ENCODE data around the gene MOB3B.
A peak's percentile ranks its signal among the peaks of the same experiment; 100 is the strongest.

MOB3B gene

DNA sequence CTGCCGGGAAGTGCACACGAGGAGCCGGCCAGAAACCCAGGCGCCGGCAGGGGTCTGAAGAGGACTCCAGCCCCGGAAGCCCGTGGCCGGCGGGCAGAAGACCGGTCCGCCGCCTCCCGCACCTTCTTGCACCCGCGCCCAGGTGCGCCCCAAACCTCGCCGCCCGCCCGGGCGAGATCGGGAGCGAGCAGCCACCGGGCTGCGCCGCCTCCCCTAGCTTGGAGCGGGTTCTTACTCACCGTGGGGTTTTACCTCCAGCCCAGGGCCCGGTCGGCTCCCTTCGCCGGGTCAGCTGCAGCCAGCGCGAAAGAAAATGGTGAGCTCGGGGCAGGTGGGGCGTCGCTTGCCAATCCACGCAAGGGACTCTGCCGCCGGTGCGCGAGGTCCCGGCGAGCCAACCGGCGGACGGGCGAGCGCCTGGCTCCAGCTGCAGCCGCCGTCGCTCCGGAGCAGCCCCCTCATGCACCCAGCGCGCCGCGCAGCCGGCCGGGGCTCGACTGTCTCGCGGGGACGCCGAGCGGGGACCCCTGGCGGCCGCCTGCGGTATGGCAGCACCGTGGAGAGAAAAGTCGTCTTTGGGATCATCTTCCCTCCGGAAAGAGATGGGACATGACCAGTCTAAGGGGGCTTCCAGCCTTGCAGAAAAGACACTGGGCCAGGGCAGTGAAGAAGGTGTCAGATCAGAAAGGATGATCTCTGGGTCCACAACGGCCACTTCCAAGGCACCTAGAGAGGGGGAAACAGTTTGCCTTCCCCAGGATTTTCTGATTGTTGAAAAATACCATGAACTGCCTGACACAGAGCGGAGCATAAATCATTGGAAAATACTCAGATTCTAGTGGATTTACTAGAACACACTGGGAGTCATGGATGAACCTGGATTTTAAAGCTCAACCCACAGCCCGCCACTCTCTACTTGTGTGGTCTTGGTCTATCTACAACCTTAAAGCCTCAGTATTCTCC lies at the start of gene MOB3B:
Gene MOB3B, minus strand, starts transcription at position 499 of the 963 bp plus-strand sequence. CDS start 74,264 bp downstream, outside the sequence.
- peak; percentile 74 to 80 for DNase-seq

DNA sequence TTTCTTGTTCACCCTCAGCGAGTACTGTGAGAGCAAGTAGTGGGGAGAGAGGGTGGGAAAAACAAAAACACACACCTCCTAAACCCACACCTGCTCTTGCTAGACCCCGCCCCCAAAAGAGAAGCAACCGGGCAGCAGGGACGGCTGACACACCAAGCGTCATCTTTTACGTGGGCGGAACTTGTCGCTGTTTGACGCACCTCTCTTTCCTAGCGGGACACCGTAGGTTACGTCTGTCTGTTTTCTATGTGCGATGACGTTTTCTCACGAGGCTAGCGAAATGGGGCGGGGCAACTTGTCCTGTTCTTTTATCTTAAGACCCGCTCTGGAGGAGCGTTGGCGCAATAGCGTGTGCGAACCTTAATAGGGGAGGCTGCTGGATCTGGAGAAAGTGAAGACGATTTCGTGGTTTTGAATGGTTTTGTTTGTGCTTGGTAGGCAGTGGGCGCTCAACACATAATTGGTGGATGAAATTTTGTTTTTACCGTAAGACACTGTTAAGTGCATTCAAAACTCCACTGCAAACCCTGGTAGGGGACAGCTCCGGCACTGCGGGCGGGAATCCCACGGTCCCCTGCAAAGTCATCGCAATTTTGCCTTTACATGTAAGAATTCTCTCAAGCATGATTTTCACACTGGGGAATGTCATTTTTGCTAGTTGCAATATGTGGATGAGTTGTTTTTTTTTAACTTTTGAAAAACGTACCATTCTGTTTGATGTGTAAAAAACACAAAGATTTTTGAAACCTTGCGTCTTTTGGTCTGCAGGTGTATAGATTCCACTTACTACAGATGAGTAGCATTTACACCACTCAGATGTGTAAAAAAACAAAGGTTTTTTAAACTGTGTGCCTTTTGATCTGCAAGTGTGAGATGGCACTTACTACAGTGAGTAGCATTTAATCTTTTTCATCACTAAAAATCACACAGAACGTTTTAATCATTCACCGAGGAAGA lies 44.3 kb upstream of the MOB3B start:
- DNase-seq, result peak; percentile 99 to 100

DNA sequence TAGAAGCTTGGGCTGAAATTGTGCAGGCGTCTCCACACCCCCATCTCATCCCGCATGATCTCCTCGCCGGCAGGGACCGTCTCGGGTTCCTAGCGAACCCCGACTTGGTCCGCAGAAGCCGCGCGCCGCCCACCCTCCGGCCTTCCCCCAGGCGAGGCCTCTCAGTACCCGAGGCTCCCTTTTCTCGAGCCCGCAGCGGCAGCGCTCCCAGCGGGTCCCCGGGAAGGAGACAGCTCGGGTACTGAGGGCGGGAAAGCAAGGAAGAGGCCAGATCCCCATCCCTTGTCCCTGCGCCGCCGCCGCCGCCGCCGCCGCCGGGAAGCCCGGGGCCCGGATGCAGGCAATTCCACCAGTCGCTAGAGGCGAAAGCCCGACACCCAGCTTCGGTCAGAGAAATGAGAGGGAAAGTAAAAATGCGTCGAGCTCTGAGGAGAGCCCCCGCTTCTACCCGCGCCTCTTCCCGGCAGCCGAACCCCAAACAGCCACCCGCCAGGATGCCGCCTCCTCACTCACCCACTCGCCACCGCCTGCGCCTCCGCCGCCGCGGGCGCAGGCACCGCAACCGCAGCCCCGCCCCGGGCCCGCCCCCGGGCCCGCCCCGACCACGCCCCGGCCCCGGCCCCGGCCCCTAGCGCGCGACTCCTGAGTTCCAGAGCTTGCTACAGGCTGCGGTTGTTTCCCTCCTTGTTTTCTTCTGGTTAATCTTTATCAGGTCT lies 43.5 kb upstream of the MOB3B start, which contains the start of gene C9orf72:
Gene C9orf72, minus strand, starts transcription at position 564 of the 716 bp plus-strand sequence. CDS start 6,361 bp downstream, outside the sequence.
- DNase-seq, result peak; percentile 83 to 89

DNA sequence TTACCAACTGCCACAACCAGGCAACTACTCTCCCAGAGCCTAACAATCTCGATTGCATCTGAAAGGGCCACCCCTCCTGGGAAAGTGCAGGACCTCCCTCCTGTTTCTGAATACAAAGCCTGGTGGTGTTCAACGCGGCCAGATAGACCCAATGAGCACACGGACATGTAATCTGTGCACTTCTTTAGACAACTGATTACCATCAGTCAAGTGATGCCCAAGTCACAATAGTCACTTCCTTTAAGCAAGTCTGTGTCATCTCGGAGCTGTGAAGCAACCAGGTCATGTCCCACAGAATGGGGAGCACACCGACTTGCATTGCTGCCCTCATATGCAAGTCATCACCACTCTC lies 42.9 kb upstream of the MOB3B start:
- peak; percentile 43 to 52 for DNase-seq

DNA sequence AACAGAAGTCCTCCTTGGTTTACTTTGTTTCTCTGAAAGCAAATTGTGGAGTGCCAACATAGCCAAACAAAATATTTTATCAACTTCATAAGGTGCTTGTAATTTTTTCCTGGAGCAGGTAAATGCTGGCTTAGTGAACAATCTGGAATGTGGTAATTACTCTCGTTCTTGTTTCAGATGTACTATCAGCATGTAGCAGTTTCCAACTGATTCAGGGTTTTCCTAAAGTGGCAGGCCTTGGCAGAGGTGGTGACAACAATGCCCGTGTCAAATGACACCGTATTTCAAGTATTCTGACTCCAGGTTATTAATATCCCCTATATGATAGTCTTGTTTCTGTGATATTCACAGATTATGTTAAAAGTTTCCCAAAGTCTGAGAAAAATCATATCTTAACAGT lies 42.4 kb upstream of the MOB3B start:
- no peak for DNase-seq

DNA sequence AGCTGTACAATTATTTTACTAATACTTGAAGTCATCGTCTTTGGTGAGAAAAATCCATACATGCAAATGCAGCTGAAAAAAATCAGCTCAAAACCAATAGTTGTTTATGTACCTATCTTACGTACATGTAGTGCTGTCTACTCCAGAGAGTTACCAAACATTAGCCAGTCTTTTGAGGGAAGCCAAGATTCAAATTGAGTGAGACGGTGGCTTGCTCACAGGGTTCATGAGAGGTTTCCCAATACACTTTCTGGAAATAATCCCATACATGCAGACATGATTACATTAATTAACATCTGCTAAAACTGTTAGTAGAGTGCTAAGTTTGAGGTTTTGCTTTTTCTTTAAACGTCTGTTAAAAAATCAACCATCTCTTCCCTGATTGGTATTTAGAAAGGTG lies 41.4 kb upstream of the MOB3B start:
- DNase-seq, result no peak

DNA sequence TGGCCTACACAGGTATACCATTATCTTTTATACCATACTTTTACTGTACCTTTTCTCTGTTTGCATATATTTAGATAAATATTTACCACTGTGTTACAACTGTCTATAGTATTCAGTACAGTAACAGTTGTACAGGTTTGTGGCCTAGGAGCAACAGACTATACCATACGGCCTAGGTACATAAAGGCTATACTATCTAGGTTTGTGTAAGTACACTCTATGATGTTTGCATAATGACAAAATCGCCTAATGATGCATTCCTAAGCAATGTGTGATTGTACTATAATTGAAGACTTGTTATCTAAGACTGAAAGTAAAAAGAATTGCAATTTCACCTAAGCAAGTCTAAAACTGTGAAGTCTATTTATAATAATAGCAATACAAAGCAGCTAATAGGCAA lies 39.8 kb upstream of the MOB3B start:
- no peak for DNase-seq

DNA sequence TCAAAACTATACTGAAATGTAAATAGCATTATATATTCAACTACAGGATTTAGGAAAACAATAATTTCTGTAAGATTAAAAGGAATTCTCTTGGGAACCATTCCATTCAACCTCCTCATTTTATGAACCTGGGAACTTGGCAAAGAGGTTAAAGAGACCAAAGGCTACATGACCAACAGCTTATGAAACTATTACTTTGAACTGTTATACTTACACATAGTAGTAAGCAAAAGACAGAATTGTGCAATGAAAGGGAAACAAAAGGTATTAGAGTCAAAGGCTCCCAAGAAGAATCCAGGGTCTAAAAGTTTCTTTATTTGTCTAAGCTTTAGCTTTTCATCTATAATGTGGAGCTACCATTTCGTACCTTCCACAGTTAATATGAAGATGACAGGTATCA lies 36.5 kb upstream of the MOB3B start:
- no peak for DNase-seq

DNA sequence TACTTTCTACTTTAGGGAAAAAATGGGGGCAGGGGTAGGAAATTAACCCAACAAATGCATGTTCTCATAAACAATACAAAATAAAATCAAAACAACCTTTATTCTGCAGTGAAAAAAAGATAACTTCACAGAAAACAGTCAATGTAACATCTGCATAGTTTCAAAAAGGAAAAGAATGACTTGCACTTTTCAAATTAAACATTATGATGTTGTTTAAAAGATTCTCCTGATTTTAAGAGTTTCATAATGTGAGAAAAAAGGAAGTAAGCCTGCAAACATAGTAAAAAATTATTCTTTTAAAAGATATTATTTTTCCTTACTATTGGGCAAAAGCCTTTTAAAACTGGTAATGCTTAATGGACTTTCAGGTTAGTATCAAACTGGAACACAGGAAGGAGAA lies 36.1 kb upstream of the MOB3B start:
- no peak for DNase-seq

DNA sequence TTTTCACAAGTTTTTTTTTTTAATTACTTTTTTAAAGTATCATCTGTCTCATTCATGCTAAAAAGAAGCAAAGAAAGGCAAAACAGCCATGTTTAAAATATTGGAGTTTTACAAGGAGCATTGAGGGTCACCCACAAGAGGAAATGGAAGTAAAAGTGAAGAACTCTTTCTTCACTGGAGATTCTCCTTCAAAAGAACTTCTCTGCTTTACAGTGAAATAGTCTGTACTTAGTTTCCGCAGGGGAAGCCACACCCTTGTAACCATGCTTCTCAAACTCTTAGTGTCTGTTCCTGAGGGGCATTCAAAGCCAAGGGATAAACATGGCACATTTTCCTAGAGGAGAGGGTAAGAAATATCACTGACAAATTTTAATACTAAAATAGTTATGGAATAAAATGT lies 35.1 kb upstream of the MOB3B start:
- no peak for DNase-seq

DNA sequence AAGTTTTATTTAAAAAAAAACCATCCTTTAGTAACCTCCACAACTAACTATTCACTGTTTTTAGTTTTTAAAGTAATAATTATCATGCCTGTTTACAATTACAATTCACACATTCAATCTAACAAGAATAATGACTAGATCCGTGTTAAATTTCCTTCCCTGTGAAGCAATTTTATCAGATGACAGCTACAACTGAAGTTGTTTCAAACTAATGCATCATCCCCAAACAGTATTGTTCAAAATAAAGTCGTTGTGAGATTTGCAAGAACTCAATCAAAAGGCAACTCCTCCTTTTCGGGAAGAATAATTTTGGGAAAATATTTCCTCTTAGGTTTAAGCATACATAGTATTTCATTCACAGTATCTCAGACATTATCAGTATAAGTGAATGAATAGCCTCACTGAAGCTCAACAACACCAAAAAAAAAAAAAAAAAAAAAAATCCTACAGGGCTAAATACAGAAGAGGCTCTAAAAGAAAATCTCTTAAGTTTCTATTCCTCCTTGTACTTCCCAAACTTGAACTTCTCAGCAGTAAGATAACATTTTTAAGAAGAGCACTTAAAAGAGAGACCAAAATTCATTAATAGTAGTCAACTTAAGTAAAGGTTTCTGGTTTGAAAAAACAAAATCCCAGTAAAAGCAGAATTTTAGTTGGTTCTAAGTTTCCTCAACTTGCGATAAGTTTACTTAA lies 34.3 kb upstream of the MOB3B start:
- DNase-seq, result no peak

DNA sequence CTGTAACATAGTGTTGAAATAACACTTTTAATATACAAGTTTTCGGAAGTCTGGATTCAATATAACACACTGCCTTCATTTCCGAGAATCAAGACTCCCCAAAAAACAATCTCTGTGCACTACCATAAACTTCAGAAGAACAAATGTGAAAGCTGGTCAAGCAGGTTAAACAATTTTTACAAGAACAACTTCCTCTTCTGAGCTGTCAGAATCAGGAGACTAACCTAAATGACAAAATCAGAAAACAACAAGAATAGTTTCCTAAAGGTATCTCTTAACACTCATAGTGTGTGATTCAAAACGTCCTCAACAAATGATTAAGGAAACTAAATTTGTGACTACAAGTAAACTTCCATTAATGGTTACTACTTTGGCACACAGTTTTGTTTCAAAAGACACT lies 32.1 kb upstream of the MOB3B start:
- DNase-seq, result no peak

DNA sequence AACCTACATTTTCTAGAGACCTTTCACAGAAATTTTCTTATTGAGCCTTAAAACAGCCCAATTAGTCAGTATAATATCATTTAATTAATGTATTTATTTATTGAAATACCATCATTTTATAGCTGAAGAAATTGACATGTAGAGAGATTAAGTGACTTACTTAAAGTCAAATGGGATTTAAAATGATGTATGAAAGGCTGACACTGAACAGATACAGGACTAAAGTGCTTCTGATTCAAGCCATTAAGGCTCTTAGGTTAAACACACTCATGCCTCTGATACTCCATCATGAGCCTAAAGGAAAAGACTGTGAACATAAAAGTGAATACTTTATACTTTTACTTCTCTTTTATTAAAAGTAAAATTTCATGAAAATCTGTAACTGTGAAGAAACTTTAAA lies 30.8 kb upstream of the MOB3B start:
- no peak for DNase-seq

DNA sequence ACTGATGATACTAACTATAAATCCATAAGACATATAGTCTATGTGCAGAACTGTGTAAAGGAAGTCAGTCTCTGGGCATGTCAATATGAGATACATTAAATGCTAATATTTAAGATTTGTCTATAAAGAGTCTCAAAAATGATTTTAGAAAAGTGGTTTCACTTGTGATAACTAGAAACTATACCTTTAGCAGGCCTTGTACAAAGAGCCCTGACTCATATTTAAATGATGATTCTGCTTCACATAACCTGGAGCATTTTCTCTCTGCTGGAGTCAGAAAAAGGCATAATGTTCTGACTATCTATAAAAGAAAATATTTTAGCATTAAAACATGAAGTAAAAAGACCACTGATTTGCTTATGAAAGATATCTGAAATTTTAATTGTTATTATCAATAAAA lies 28.7 kb upstream of the MOB3B start:
- DNase-seq, result no peak

DNA sequence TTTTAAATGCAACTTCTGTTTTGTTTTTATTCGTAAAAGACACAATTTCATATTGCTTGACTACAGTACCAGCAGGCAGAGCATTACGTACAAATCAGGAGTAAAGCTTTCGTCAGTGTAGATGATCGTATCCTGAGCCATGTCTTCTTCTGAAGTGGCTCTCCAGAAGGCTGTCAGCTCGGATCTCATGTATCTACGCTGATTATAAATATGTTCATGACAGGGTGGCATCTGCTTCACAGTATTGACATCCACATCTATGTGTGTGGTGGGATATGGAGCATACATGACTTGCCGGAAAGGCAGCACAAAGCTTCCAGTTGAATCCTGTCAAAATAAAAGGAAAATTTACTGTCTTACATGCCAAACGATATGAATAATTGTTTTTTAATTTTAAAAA lies 26.9 kb upstream of the MOB3B start:
- no peak for DNase-seq

DNA sequence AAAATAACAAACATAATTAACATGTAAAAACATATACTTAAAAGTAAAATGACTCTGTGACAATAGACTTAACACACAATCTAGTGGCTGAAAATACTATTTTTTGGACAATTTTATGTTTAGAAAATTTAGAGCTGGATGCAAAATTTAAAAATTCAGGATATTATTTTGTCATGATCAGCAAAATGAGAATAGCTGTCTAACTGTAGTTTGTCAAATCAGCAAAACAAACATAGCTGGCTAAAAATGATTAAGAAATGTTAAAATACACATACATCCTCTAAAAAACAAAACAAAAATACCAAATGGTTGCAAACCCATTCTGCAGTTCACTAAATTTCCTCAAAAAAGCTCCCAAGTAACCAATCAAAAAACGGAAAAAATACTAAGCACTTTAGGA lies 25.1 kb upstream of the MOB3B start:
- DNase-seq, result no peak

DNA sequence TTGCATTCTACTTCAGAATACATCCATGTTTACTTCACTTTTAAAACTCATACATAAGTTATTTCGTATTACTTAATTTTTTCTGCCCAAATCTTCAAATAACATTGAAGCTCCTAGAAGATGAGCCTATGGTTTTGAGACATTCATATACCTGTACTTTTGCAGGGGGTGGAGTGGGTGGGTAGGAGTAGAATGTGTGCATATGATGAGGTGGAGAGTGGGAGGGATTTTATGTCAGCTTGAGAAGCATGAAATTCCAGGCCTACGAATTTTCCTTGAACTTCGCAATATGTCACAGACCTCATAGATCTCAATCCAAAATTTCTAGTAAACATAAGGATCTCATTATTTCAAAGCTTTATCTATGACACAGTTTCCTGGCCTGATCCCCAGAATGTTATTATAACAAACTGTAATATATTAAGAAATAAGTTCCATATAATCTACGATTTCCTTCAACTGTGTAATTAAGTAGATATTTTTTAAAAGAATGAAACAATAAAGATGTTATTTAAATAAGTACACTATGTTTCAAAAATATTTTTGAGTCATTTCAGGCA lies 19.7 kb upstream of the MOB3B start:
- no peak for DNase-seq

DNA sequence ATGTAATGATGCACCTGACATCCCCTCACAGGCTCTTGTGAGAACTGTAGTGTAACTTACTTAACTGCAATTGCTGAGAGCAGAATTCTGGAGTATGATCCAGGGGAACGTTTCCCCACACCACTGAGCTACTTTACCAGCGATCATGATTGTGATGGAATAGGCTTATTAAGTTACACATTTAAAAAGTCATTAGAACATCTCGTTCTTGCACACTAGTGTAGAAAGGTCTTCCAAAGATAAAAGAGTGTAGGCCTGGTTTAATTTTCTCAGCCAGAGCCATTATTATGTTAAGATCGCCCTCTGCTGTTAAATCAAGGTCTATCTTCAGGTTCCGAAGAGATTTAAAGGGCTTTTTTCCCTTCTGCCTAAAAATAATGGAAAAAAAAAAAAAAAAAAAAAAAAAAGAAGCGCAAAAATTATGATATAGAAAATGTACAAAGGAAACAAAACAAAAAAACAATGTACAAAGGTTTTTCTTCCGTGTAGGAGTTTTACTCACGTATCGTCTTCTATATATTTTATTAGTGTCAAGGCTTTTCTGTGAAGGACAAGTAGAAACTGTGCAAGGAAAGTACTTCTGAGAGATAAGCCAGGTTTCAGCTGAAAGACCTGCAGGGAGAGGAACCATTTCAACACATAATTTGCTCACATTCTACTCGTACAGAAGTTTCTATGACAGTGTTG lies 18.6 kb upstream of the MOB3B start:
- DNase-seq, result peak; percentile 36 to 45

DNA sequence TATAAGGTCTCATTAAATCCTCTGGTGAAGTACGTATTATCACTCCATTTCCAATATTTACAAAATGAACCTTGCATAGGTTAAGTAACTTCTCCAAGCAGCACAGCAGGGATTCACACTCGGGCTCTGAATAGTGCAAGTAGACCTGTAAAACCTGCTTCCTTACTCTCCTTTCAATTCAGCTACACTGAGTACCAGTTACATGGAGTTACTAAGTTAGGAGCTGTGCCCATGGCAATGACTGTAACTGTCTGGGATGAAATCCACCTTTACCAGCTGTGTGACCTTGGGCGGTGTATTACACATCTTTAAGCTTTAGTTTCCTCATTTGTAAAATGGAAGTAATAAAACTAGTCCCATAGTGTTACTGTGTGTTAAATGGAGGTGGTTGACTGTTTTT lies 15.9 kb upstream of the MOB3B start:
- no peak for DNase-seq

DNA sequence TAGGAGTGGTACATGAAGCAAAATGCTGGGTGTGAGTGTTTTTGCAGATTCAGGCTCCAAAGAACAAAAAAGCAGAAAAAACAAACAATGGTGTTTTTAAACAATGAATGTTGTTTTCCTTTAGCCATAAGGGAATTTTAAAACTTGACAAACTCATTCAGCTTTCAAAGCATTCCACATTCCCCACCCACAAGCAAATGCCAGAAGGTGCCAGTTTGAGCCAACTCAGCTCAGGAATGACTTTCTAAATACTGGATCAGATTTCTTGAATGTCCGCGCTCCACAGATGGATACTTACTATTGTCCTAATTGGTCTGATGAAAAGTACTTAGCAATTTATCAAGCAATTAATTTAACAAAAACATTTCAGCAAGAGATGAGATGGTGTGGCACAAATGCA lies 12.9 kb upstream of the MOB3B start:
- DNase-seq, result no peak

DNA sequence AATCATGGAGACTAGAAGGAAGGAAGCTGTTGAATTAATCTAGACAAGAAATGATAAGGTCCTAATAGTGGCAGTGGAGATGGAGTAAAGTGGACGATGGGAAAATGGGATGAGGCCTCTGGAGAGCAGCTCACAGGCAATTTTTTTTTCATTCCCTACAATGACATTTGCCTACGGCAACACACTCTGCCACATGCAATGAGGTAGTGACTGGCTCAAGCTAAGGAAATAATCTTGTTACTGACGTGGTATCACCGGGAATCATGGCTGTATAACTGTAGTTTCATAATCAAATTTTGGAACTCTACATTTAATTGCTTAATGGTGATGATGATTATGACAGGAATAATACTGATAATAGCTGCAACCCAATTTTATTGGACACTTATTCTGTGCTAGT lies 12.1 kb upstream of the MOB3B start:
- DNase-seq, result no peak

Data from NCI-H2081 (cell line).